Psoas muscle (tissue), 8 donors: ENCODE measurements around the gene ALDOB. TPM values are rescaled to one million over a fixed set of nuclear protein-coding genes. Genes with fewer than 3 reads are reported as not detected.

Experiments used
- ATAC-seq, 4 donors: fragments of 200-7000 bp; cut with Tn5 transposase; one replicate each; pipeline ENCODE4 v1.9.1; 2020; ENCODE audit warnings: moderate library complexity in 3 of 4, mild to moderate bottlenecking in 2 of 4
- DNase-seq, 2 donors: peaks; one replicate each; pipeline ENCODE4 v3.0.0-alpha.2; 2020
- H3K27ac ChIP-seq: fragments of 200-600 bp; one replicate; pipeline ENCODE4 v1.8.0; 2022
- H3K27me3 ChIP-seq, 3 donors: fragments of 200-600 bp in 1 of 3; one replicate each; pipeline versions ENCODE4 v1.6.1 to v1.8.0; 2013 to 2022; ENCODE audit warnings: low read length in 2 of 3, mild to moderate bottlenecking in 2 of 3, moderate library complexity in 1 of 3; ENCODE audit not compliant: insufficient read depth in 3 of 3
- H3K36me3 ChIP-seq, 2 donors: fragments of 200-600 bp in 1 of 2; one replicate each; pipeline versions ENCODE4 v1.6.1 to v1.8.0; 2013 to 2022; ENCODE audit warnings: low read depth in 1 of 2, mild to moderate bottlenecking in 1 of 2, moderate library complexity in 1 of 2; ENCODE audit not compliant: insufficient read depth in 1 of 2
- H3K4me1 ChIP-seq: fragments of 200-600 bp; one replicate; pipeline ENCODE4 v1.8.0; 2022
- H3K4me3 ChIP-seq: fragments of 200-600 bp; one replicate; pipeline ENCODE4 v1.8.0; 2022; ENCODE audit warnings: mild to moderate bottlenecking
- H3K9me3 ChIP-seq: fragments of 200-600 bp; one replicate; pipeline ENCODE4 v1.8.0; 2022
- WGBS, 3 donors: extraction: QIAGEN DNeasy Blood & Tissue Kit; methylation state at CpG; one replicate each; pipeline versions ENCODE4 v1.1.6 to v1.1.7; 2013; 5-methylcytosine and 5-hydroxymethylcytosine counted together
- intact Hi-C, 2 donors: fragments of 100-400 bp; cut with DNase I; formaldehyde crosslinking; loops; one replicate each; pipeline versions ENCODE4 v1.11.0 to v1.14.2; 2022
- polyA plus RNA-seq, 3 donors: library from polyadenylated mRNA; stranded (reverse); fragments of 200-250 nt; gene quantifications; one replicate each; pipeline ENCODE4 v1.2.3, GENCODE V29; 2013
- total RNA-seq, 4 donors: library from RNA; stranded (reverse); fragmentation: NEBNext Ultra II Directional in 2 of 4; extraction: Animal tissue kit (Norgen Biotek cat#: 25700) in 2 of 4; gene quantifications; one replicate each; pipeline versions ENCODE4 v1.2.1 to v1.2.4, GENCODE V29; 2021 to 2023
- TF ChIP-seq, protein P1 (sequence below): fragments of 200-600 bp; IDR thresholded peaks from one replicate; pipeline ENCODE4 v1.8.0; 2022; ENCODE audit warnings: antibody characterized with exemption
- donor health status: healthy with polysubstance abuse.
- donor health status: DM: no; HTN: no; CAD: no; lungs with moderate emphysema.
- donor health status: Bipolar disorder and iron deficiency.
- donor health status: healthy.
- donor health status: DM: yes; HTN: yes; CAD: no.
- donor health status: DM: no; HTN: no; CAD: no.
- donor health status: DM: no; HTN: no; CAD: no.
- donor health status: DM: yes; HTN: yes; CAD: no.

Gene ALDOB
- total and polyA plus RNA-seq, 7 donors = 0.26 to 4.3 (median 0.48) TPM; not detected in 2

DNA sequence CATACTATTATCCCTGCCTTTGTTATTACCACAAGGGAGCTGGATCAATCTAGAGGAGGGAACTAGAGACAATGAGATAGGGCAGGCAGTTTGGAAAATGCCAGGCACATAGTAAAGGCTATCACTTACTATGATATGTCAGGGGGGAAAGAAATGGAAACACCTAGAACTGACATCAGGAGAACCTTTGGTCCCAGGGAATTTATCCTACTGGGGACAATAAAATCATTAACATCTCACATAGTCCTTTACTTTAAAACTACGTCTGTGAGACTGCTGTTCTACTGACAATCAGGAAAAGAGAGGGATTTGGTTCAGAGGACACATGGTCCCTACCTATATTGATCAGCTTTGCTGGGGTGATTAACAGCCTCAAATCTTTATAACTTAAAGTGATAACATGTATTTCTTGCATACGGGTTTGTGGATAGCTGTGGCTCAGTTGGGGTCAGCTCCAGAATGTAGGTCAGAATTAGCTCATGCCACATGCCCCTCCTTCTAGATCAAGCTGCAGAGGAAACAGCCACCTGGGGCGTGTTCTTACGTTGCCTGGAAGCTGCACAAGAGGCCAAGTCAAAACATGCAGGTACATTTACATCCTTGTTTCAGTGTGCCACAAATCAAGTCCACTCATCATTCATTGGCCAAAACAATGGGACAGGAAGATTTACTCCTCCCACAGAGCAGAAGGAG is 43.9 kb upstream of the ALDOB start:
- intact Hi-C loops = no loop called here
- Histone ChIP-seq H3K27me3 (no peaks in the 10 kb centered on the region), H3K4me1 (no peaks in the 10 kb centered on the region), H3K27ac (no peak overlapping the region), H3K4me3 (no peak overlapping the region), H3K9me3 (no peaks in the 10 kb centered on the region), H3K36me3 (peaks cover 0 to 22% of the 10 kb centered on the region in 2 donors)
- DNase-seq = no peak
- TF ChIP-seq, protein P1, sequence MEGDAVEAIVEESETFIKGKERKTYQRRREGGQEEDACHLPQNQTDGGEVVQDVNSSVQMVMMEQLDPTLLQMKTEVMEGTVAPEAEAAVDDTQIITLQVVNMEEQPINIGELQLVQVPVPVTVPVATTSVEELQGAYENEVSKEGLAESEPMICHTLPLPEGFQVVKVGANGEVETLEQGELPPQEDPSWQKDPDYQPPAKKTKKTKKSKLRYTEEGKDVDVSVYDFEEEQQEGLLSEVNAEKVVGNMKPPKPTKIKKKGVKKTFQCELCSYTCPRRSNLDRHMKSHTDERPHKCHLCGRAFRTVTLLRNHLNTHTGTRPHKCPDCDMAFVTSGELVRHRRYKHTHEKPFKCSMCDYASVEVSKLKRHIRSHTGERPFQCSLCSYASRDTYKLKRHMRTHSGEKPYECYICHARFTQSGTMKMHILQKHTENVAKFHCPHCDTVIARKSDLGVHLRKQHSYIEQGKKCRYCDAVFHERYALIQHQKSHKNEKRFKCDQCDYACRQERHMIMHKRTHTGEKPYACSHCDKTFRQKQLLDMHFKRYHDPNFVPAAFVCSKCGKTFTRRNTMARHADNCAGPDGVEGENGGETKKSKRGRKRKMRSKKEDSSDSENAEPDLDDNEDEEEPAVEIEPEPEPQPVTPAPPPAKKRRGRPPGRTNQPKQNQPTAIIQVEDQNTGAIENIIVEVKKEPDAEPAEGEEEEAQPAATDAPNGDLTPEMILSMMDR = no peak
- ATAC-seq = no peak
- WGBS, 3 donors = 53 to 64% (median 58%) methylated on average over 4 of the region's 4 CpGs

- H3K27ac ChIP-seq = no peak overlapping the region
- TF ChIP-seq, protein P1 = no peak
- ATAC-seq (no peak), DNase-seq (no peak)
- H3K27me3 ChIP-seq = no peaks in the 10 kb centered on the region
- intact Hi-C loops = no loop called here
- H3K4me3 ChIP-seq = no peak overlapping the region
- H3K4me1 ChIP-seq = no peaks in the 10 kb centered on the region
- no peaks in the 10 kb centered on the region for H3K9me3 ChIP-seq
- H3K36me3 ChIP-seq = peaks cover 0 to 28% of the 10 kb centered on the region in 2 donors
- 72 to 85% (median 76%) methylated on average over 3 of the region's 3 CpGs for WGBS, 3 donors
Observed at GRCh38 chr9:101478906-101479305, 43.3 kb upstream of the ALDOB start.

- no peaks in the 10 kb centered on the region for H3K27me3 ChIP-seq
- no peak overlapping the region for H3K27ac ChIP-seq
- H3K9me3 ChIP-seq = no peaks in the 10 kb centered on the region
- ATAC-seq (no peak), DNase-seq (no peak)
- peaks cover 0 to 28% of the 10 kb centered on the region in 2 donors for H3K36me3 ChIP-seq
- intact Hi-C loops = no loop called here
- TF ChIP-seq, protein P1 = no peak
- H3K4me1 ChIP-seq = no peaks in the 10 kb centered on the region
- 78 to 81% (median 80%) methylated on average over 4 of the region's 4 CpGs for WGBS, 3 donors
- no peak overlapping the region for H3K4me3 ChIP-seq
Observed at GRCh38 chr9:101478444-101478843, 42.9 kb upstream of the ALDOB start.

DNA sequence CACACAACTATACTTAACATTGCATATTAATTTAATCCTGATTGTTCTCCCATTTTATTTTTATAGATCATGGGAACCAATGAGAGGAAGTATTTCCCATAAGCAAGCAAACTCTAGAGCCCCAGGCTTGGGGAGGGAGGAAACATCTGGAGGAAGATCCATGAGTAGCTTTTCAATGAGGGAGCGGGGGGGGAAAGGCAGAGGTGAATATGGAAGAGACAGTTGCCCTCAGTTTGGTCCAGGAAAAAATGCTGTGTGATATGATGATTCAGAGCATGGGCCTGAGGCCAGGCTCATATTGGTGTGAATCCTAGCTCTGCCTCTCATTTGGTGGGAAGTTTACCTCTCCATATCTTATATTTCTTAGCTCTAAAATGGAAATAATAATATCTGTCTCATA is 42.2 kb upstream of the ALDOB start:
- no peak for ATAC-seq
- no peaks in the 10 kb centered on the region for H3K4me1 ChIP-seq
- 68 to 85% (median 77%) methylated on average over 1 of the region's 1 CpG for WGBS, 3 donors
- intact Hi-C loops = no loop called here
- no peak overlapping the region for H3K4me3 ChIP-seq
- DNase-seq = no peak
- peaks cover 0 to 28% of the 10 kb centered on the region in 2 donors for H3K36me3 ChIP-seq
- no peaks in the 10 kb centered on the region for H3K27me3 ChIP-seq
- TF ChIP-seq, protein P1 = no peak
- no peaks in the 10 kb centered on the region for H3K9me3 ChIP-seq
- H3K27ac ChIP-seq = no peak overlapping the region

DNA sequence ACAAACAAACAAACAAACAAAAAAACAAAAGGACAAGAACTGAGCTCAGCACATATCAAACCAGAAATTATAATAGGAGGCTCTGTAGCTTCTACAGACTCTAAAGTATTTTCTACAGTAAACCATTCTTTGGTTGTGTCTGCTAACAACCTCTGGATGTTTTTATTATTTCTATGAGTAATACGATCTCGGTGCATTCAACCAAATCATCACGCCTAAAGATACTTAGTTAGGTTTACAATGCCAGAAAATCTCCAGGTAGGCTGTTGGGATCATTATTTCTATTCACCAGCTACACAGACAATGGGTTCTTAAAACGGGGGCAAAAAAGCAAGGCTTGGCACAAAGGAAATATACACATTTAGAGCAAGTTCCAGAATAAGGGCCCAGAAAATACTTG is 41.6 kb upstream of the ALDOB start:
- Histone ChIP-seq H3K4me1 (no peaks in the 10 kb centered on the region), H3K27me3 (no peaks in the 10 kb centered on the region), H3K36me3 (peaks cover 0 to 28% of the 10 kb centered on the region in 2 donors), H3K4me3 (no peak overlapping the region), H3K9me3 (no peaks in the 10 kb centered on the region), H3K27ac (no peak overlapping the region)
- DNase-seq (no peak), ATAC-seq (no peak)
- TF ChIP-seq, protein P1 = no peak
- WGBS, 3 donors = 78 to 86% (median 81%) methylated on average over 4 of the region's 4 CpGs
- intact Hi-C loops = no loop called here
